Trophoblast cell (in vitro differentiated cells and primary cell): ENCODE data around the gene BRSK2.

ENCODE experiments used
- DNase-seq, 2 donors: peaks; one replicate each; pipeline ENCODE4 v3.0.0-alpha.2; 2016
- H2AFZ ChIP-seq: 2 replicates; pipeline ENCODE4 v1.6.1; 2013; ENCODE audit warnings: low read length, moderate library complexity, mild to moderate bottlenecking; ENCODE audit not compliant: insufficient read depth, poor library complexity
- H2AK5ac ChIP-seq: 2 replicates; pipeline ENCODE4 v1.6.1; 2013; ENCODE audit warnings: mild to moderate bottlenecking, low read length
- H2BK120ac ChIP-seq: 2 replicates; pipeline ENCODE4 v1.6.1; 2013; ENCODE audit warnings: low read length, mild to moderate bottlenecking, moderate library complexity; ENCODE audit not compliant: insufficient read depth, poor library complexity
- H2BK12ac ChIP-seq: 2 replicates; pipeline ENCODE4 v1.6.1; 2013; ENCODE audit warnings: mild to moderate bottlenecking, low read length, moderate library complexity
- H2BK5ac ChIP-seq: 2 replicates; pipeline ENCODE4 v1.6.1; 2013; ENCODE audit warnings: low read length, low read depth, moderate library complexity, mild to moderate bottlenecking; ENCODE audit not compliant: poor library complexity
- H3K14ac ChIP-seq: 2 replicates; pipeline ENCODE4 v1.6.1; 2013; ENCODE audit warnings: mild to moderate bottlenecking, low read length
- H3K18ac ChIP-seq: 2 replicates; pipeline ENCODE4 v1.6.1; 2013; ENCODE audit warnings: mild to moderate bottlenecking, low read length
- H3K23ac ChIP-seq: 2 replicates; pipeline ENCODE4 v1.6.1; 2013; ENCODE audit warnings: low read length
- H3K27ac ChIP-seq: 2 replicates; pipeline ENCODE4 v1.5.1; 2013; ENCODE audit warnings: low read depth, mild to moderate bottlenecking, inconsistent platforms, low read length, moderate library complexity
- H3K27me3 ChIP-seq: 2 replicates; pipeline ENCODE4 v1.6.1; 2013; ENCODE audit warnings: inconsistent platforms, mild to moderate bottlenecking, low read length, moderate library complexity; ENCODE audit not compliant: insufficient read depth
- H3K36me3 ChIP-seq, 2 experiments: 1 replicate in 1 of 2; 2 replicates in 1 of 2; pipeline ENCODE4 v1.6.1; 2013; ENCODE audit warnings: low read length in 2 of 2, mild to moderate bottlenecking in 2 of 2, moderate library complexity in 1 of 2; ENCODE audit not compliant: insufficient read depth in 2 of 2, control insufficient read depth in 1 of 2
- H3K4ac ChIP-seq: 2 replicates; pipeline ENCODE4 v1.6.1; 2013; ENCODE audit warnings: low read depth, mild to moderate bottlenecking, low read length, moderate library complexity
- H3K4me1 ChIP-seq, 2 experiments: 1 replicate in 1 of 2; 2 replicates in 1 of 2; pipeline ENCODE4 v1.6.1; 2013; ENCODE audit warnings: low read length in 2 of 2, mild to moderate bottlenecking in 2 of 2, moderate library complexity in 1 of 2; ENCODE audit not compliant: insufficient read depth in 2 of 2, control insufficient read depth in 1 of 2
- H3K4me2 ChIP-seq: 2 replicates; pipeline ENCODE4 v1.6.1; 2013; ENCODE audit warnings: inconsistent platforms, mild to moderate bottlenecking, low read length, moderate library complexity
- H3K4me3 ChIP-seq: 2 replicates; pipeline ENCODE4 v1.5.1; 2013; ENCODE audit warnings: mild to moderate bottlenecking, low read depth, low read length, inconsistent platforms
- H3K79me1 ChIP-seq: one replicate; pipeline ENCODE4 v1.6.1; 2013; ENCODE audit warnings: low read length
- H3K79me2 ChIP-seq: 2 replicates; pipeline ENCODE4 v1.6.1; 2013; ENCODE audit warnings: low read length, mild to moderate bottlenecking; ENCODE audit not compliant: control insufficient read depth, insufficient read depth, poor library complexity
- H3K9ac ChIP-seq: 2 replicates; pipeline ENCODE4 v1.6.1; 2013; ENCODE audit warnings: mild to moderate bottlenecking, low read length
- H3K9me3 ChIP-seq: 2 replicates; pipeline ENCODE4 v1.6.1; 2013; ENCODE audit warnings: low read depth, mild to moderate bottlenecking, control low read depth, inconsistent platforms, low read length; ENCODE audit not compliant: insufficient read depth
- H4K12ac ChIP-seq: 2 replicates; pipeline ENCODE4 v1.6.1; 2013; ENCODE audit warnings: low read depth, mild to moderate bottlenecking, low read length, moderate library complexity
- H4K8ac ChIP-seq: 2 replicates; pipeline ENCODE4 v1.6.1; 2013; ENCODE audit warnings: low read depth, mild to moderate bottlenecking, low read length, moderate library complexity
- H4K91ac ChIP-seq: one replicate; pipeline ENCODE4 v1.6.1; 2013; ENCODE audit warnings: low read depth, mild to moderate bottlenecking, low read length, moderate library complexity
- WGBS: extraction: QIAGEN DNeasy Blood & Tissue Kit; methylation state at CpG from one replicate; pipeline ENCODE4 v1.1.7; 2013; ENCODE audit warnings: missing lambda C conversion rate; ENCODE audit not compliant: insufficient read length, insufficient coverage; ENCODE audit errors: extremely low coverage; 5-methylcytosine and 5-hydroxymethylcytosine counted together

BRSK2 gene

GRCh38 chr11:1342946-1343345 is 46.8 kb upstream of the BRSK2 start:
- no peaks in the 10 kb centered on the region for H3K36me3 ChIP-seq
- no peaks in the 10 kb centered on the region for H3K79me1 ChIP-seq
- H3K9me3 ChIP-seq = peaks cover 13% of the 10 kb centered on the region
- no peak overlapping the region for H3K23ac ChIP-seq
- peaks cover 3% of the 10 kb centered on the region for H3K27me3 ChIP-seq
- H2AFZ ChIP-seq = no peak overlapping the region
- no CpG with 5 or more reads among the region's 10 CpGs for WGBS
- H3K4me2 ChIP-seq = no peak overlapping the region
- H4K8ac ChIP-seq = no peak overlapping the region
- no peak overlapping the region for H4K12ac ChIP-seq
- H3K14ac ChIP-seq = no peak overlapping the region
- H2BK5ac ChIP-seq = no peak overlapping the region
- H3K4ac ChIP-seq = no peak overlapping the region
- no peak overlapping the region for H2BK120ac ChIP-seq
- no peak overlapping the region for H3K4me3 ChIP-seq
- H3K9ac ChIP-seq = no peak overlapping the region
- no peak overlapping the region for H2AK5ac ChIP-seq
- no peaks in the 10 kb centered on the region for H3K4me1 ChIP-seq
- H3K27ac ChIP-seq = no peak overlapping the region
- DNase-seq = no peak
- no peak overlapping the region for H4K91ac ChIP-seq
- no peak overlapping the region for H3K18ac ChIP-seq
- no peak overlapping the region for H2BK12ac ChIP-seq
- no peaks in the 10 kb centered on the region for H3K79me2 ChIP-seq

GRCh38 chr11:1343391-1344055 is 46.2 kb upstream of the BRSK2 start:
- Histone ChIP-seq H3K4me3 (no peak overlapping the region), H3K14ac (no peak overlapping the region), H3K4ac (no peak overlapping the region), H3K4me2 (no peak overlapping the region), H3K79me1 (no peaks in the 10 kb centered on the region), H3K23ac (no peak overlapping the region), H4K91ac (no peak overlapping the region), H3K27ac (no peak overlapping the region), H3K79me2 (no peaks in the 10 kb centered on the region), H3K36me3 (no peaks in the 10 kb centered on the region), H4K8ac (no peak overlapping the region), H4K12ac (no peak overlapping the region), H2BK120ac (no peak overlapping the region), H3K27me3 (peaks cover 3% of the 10 kb centered on the region), H2BK5ac (no peak overlapping the region), H3K9me3 (peaks cover 9% of the 10 kb centered on the region), H3K18ac (no peak overlapping the region), H2BK12ac (no peak overlapping the region), H3K9ac (no peak overlapping the region), H2AFZ (no peak overlapping the region), H3K4me1 (no peaks in the 10 kb centered on the region), H2AK5ac (no peak overlapping the region)
- no peak for DNase-seq
- no CpG with 5 or more reads among the region's 25 CpGs for WGBS

- Histone ChIP-seq H2AK5ac (no peak overlapping the region), H2BK5ac (no peak overlapping the region)
- WGBS = no CpG with 5 or more reads among the region's 26 CpGs
Observed at GRCh38 chr11:1344056-1344635, 45.6 kb upstream of the BRSK2 start.

GRCh38 chr11:1345737-1346513 is 43.8 kb upstream of the BRSK2 start:
- no peak overlapping the region for H3K14ac ChIP-seq
- no peaks in the 10 kb centered on the region for H3K79me1 ChIP-seq

More at GRCh38 chr11:1344056-1344635, 45.6 kb upstream of the BRSK2 start:
- peaks cover 3% of the 10 kb centered on the region for H3K27me3 ChIP-seq
- H3K9ac ChIP-seq = no peak overlapping the region
- no peaks in the 10 kb centered on the region for H3K4me1 ChIP-seq
- no peak overlapping the region for H3K27ac ChIP-seq
- no peaks in the 10 kb centered on the region for H3K79me2 ChIP-seq
- H2BK120ac ChIP-seq = no peak overlapping the region
- H3K79me1 ChIP-seq = no peaks in the 10 kb centered on the region
- H3K18ac ChIP-seq = no peak overlapping the region
- H3K4me3 ChIP-seq = no peak overlapping the region
- no peak for DNase-seq
- no peak overlapping the region for H2BK12ac ChIP-seq
- H2AFZ ChIP-seq = no peak overlapping the region
- H3K9me3 ChIP-seq = peaks cover 2% of the 10 kb centered on the region
- H4K12ac ChIP-seq = no peak overlapping the region
- H4K91ac ChIP-seq = no peak overlapping the region
- H3K4me2 ChIP-seq = no peak overlapping the region
- no peak overlapping the region for H3K4ac ChIP-seq
- H3K23ac ChIP-seq = no peak overlapping the region
- H4K8ac ChIP-seq = no peak overlapping the region
- H3K36me3 ChIP-seq = no peaks in the 10 kb centered on the region
- no peak overlapping the region for H3K14ac ChIP-seq

More at GRCh38 chr11:1345737-1346513, 43.8 kb upstream of the BRSK2 start:
- Histone ChIP-seq H3K23ac (no peak overlapping the region), H3K4me2 (no peak overlapping the region), H3K4me1 (no peaks in the 10 kb centered on the region), H3K36me3 (no peaks in the 10 kb centered on the region), H3K9me3 (no peaks in the 10 kb centered on the region), H2BK5ac (no peak overlapping the region), H3K4ac (no peak overlapping the region), H3K79me2 (no peaks in the 10 kb centered on the region), H4K8ac (no peak overlapping the region), H4K12ac (no peak overlapping the region), H2BK120ac (no peak overlapping the region), H4K91ac (no peak overlapping the region), H3K27me3 (no peaks in the 10 kb centered on the region), H2AFZ (no peak overlapping the region), H3K18ac (no peak overlapping the region), H3K9ac (no peak overlapping the region), H3K27ac (no peak overlapping the region), H2AK5ac (no peak overlapping the region), H3K4me3 (no peak overlapping the region), H2BK12ac (no peak overlapping the region)
- no CpG with 5 or more reads among the region's 28 CpGs for WGBS
- no peak for DNase-seq
